Suprapubic skin (tissue), 4 donors: ENCODE data around the gene CD40LG. TPM values are rescaled to one million over a fixed set of nuclear protein-coding genes. Genes with fewer than 3 reads are reported as not detected.
A peak's percentile ranks its signal among the peaks of the same experiment; 100 is the strongest.

Experiments used
- DNase-seq, 2 donors: peaks; one replicate each; pipeline ENCODE4 v3.0.0-alpha.2; 2019; ENCODE audit warnings: low spot score in 2 of 2
- H3K27ac ChIP-seq: fragments of 200-600 bp; sonication (generic); one replicate; pipeline ENCODE4 v1.5.1; 2019
- H3K27me3 ChIP-seq: fragments of 200-600 bp; sonication (generic); one replicate; pipeline ENCODE4 v1.5.1; 2019
- H3K36me3 ChIP-seq: fragments of 200-600 bp; sonication (generic); one replicate; pipeline ENCODE4 v1.5.1; 2019
- H3K4me1 ChIP-seq: fragments of 200-600 bp; sonication (generic); one replicate; pipeline ENCODE4 v1.5.1; 2019
- H3K4me3 ChIP-seq: fragments of 200-600 bp; sonication (generic); one replicate; pipeline ENCODE4 v1.5.1; 2019; ENCODE audit warnings: mild to moderate bottlenecking
- H3K9me3 ChIP-seq: fragments of 200-600 bp; sonication (generic); one replicate; pipeline ENCODE4 v1.5.1; 2019
- CTCF ChIP-seq, 2 donors: fragments of 200-600 bp in 1 of 2; fragments of 450-650 bp in 1 of 2; sonication (generic) in 1 of 2; IDR thresholded peaks; one replicate each; pipeline ENCODE4 v1.5.1; 2016 to 2019; ENCODE audit warnings: antibody characterized with exemption in 2 of 2, mild to moderate bottlenecking in 1 of 2, moderate library complexity in 1 of 2
- EP300 ChIP-seq: sonication (generic); formaldehyde crosslinking; IDR thresholded peaks from one replicate; pipeline ENCODE4 v1.6.1; 2017; ENCODE audit warnings: antibody characterized with exemption
- POLR2A ChIP-seq, 2 donors: fragments of 450-650 bp; IDR thresholded peaks; one replicate each; pipeline ENCODE4 v1.6.1; 2017; ENCODE audit warnings: antibody characterized with exemption in 2 of 2, mild to moderate bottlenecking in 2 of 2, moderate library complexity in 2 of 2
- POLR2AphosphoS5 ChIP-seq, 3 donors: sonication (generic); formaldehyde crosslinking; IDR thresholded peaks; one replicate each; pipeline ENCODE4 v1.6.1; 2017; ENCODE audit warnings: antibody characterized with exemption in 3 of 3
- WGBS: methylation state at CpG from one replicate; pipeline ENCODE4 v1.1.5; 2018; 5-methylcytosine and 5-hydroxymethylcytosine counted together
- total RNA-seq, 4 donors: library from RNA; depleted of rRNA; stranded (reverse); fragments of >200 nt; gene quantifications; one replicate each; pipeline ENCODE4 v1.1.0, GENCODE V29; 2016

The CD40LG gene
- total RNA-seq, 4 donors from 2014 or later: not detected

- Histone ChIP-seq H3K27me3 (no peaks in the 10 kb centered on the region), H3K4me1 (no peaks in the 10 kb centered on the region), H3K27ac (no peak overlapping the region), H3K36me3 (no peaks in the 10 kb centered on the region), H3K9me3 (no peaks in the 10 kb centered on the region), H3K4me3 (no peak overlapping the region)
- WGBS: 63% methylated on average over 1 of the region's 1 CpG
- no peak for TF ChIP-seq POLR2AphosphoS5 (IDR thresholded peaks at IDR 0.05)
- no peak for TF ChIP-seq CTCF (IDR thresholded peaks at IDR 0.05)
- no peak for TF ChIP-seq POLR2A (IDR thresholded peaks at IDR 0.05)
- no peak for TF ChIP-seq EP300
- DNase-seq: no peak
Measured at GRCh38 chrX:136687457-136687856, 39.5 kb downstream of the CD40LG start.

GRCh38 chrX:136689436-136689835, 41.5 kb downstream of the CD40LG start:
- Histone ChIP-seq H3K36me3 (no peaks in the 10 kb centered on the region), H3K4me1 (no peaks in the 10 kb centered on the region), H3K4me3 (no peak overlapping the region), H3K27ac (no peak overlapping the region), H3K9me3 (no peaks in the 10 kb centered on the region), H3K27me3 (no peaks in the 10 kb centered on the region)
- no peak for DNase-seq
- 65% methylated on average over 6 of the region's 6 CpGs for WGBS
- no peak for TF ChIP-seq CTCF (IDR thresholded peaks at IDR 0.05)
- TF ChIP-seq POLR2AphosphoS5 (IDR thresholded peaks at IDR 0.05): no peak
- TF ChIP-seq EP300: no peak
- no peak for TF ChIP-seq POLR2A (IDR thresholded peaks at IDR 0.05)

- Histone ChIP-seq H3K27ac (no peak overlapping the region), H3K4me3 (no peak overlapping the region), H3K36me3 (no peaks in the 10 kb centered on the region), H3K27me3 (no peaks in the 10 kb centered on the region), H3K4me1 (no peaks in the 10 kb centered on the region), H3K9me3 (no peaks in the 10 kb centered on the region)
- TF ChIP-seq CTCF (IDR thresholded peaks at IDR 0.05) (no peak), POLR2AphosphoS5 (IDR thresholded peaks at IDR 0.05) (no peak), POLR2A (IDR thresholded peaks at IDR 0.05) (no peak)
- 55% methylated on average over 3 of the region's 3 CpGs for WGBS
- no peak for DNase-seq
Measured at GRCh38 chrX:136691028-136691809, 43.3 kb downstream of the CD40LG start.

GRCh38 chrX:136692271-136692670, 44.3 kb downstream of the CD40LG start:
- Histone ChIP-seq H3K9me3 (no peaks in the 10 kb centered on the region), H3K27ac (no peak overlapping the region), H3K27me3 (no peaks in the 10 kb centered on the region), H3K4me3 (no peak overlapping the region), H3K4me1 (no peaks in the 10 kb centered on the region), H3K36me3 (no peaks in the 10 kb centered on the region)
- no peak for TF ChIP-seq POLR2AphosphoS5 (IDR thresholded peaks at IDR 0.05)
- TF ChIP-seq POLR2A (IDR thresholded peaks at IDR 0.05): no peak
- 75% methylated on average over 4 of the region's 4 CpGs for WGBS
- DNase-seq: no peak

- TF ChIP-seq CTCF (IDR thresholded peaks at IDR 0.05): peak; percentile 18 to 31
- no peak for TF ChIP-seq EP300
- Histone ChIP-seq H3K4me1 (no peaks in the 10 kb centered on the region), H3K36me3 (no peaks in the 10 kb centered on the region), H3K27me3 (no peaks in the 10 kb centered on the region), H3K27ac (no peak overlapping the region), H3K9me3 (no peaks in the 10 kb centered on the region), H3K4me3 (no peak overlapping the region)
- 36% methylated on average over 8 of the region's 8 CpGs for WGBS
- DNase-seq: no peak
Measured at GRCh38 chrX:136694431-136695087, 46.6 kb downstream of the CD40LG start.
